HK-2 (cell line): ENCODE results near the gene RAPGEF4.

ENCODE experiments used
- DNase-seq: peaks from one replicate; pipeline ENCODE4 v3.0.0-alpha.2; 2018; ENCODE audit not compliant: unreplicated experiment

RAPGEF4 gene

DNA sequence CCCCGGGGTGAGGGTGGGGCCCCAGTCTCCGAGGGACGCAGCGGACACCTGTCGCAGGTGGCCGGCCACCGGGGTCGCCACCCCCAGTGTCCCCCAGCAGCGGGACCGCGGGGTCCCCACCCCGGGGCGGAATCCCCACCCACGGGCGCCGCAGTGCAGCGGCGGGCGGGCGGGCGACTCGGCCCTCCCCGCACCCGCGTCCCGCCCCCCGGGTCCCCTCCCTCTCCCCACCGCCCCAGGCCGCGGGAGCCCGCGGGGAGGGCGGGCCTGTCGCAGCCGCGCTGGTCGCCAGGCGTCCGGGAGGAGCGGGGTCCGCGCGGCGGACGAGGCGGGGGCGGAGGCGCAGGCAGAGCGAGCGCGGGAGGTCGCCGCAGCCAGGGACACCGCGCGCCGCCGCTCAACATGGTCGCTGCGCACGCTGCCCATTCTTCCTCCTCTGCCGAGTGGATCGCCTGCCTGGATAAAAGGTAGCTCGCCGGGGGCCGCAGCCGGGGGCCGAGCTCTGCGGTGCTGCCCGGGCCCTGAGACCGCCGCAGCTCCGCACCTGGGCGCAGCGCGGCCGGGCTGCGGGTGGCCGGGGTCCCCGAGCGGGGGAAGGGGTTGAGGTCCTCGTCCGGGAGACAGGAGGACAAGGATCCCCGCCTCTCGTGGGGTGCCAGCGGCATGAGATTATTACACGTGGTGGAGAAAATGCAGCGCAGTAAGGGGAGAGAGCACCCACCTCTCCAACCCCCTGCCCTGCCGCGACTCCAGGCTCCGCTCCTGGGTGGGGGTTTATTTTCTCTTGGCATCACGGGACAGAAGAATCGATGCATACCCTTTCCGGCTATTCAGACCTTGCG lies at the start of gene RAPGEF4:
TSS of gene RAPGEF4 (plus strand) at position 264 of the 842 bp plus-strand sequence. CDS start at position 403, 139 bp downstream.
- no peak for DNase-seq

DNA sequence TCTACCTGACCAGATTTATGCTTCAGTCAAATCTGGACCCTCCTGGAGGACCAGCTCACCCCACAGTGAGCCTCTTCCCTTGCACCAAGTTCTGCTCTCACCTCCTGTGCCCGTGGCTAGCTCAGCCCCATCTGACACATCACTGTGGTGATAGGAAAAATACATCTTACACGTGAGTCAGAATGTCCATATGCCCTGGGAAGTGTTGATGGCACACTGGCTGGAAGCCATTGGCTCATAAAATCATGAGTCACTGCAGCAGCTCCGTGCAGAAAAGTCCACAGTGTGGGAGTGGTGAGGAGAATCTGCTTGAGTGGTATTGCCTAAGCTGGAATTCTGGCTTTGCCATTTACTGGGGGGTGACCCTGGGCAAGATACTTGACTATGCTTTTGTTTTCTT lies 42.6 kb upstream of the RAPGEF4 start:
- peak; percentile 82 for DNase-seq

DNA sequence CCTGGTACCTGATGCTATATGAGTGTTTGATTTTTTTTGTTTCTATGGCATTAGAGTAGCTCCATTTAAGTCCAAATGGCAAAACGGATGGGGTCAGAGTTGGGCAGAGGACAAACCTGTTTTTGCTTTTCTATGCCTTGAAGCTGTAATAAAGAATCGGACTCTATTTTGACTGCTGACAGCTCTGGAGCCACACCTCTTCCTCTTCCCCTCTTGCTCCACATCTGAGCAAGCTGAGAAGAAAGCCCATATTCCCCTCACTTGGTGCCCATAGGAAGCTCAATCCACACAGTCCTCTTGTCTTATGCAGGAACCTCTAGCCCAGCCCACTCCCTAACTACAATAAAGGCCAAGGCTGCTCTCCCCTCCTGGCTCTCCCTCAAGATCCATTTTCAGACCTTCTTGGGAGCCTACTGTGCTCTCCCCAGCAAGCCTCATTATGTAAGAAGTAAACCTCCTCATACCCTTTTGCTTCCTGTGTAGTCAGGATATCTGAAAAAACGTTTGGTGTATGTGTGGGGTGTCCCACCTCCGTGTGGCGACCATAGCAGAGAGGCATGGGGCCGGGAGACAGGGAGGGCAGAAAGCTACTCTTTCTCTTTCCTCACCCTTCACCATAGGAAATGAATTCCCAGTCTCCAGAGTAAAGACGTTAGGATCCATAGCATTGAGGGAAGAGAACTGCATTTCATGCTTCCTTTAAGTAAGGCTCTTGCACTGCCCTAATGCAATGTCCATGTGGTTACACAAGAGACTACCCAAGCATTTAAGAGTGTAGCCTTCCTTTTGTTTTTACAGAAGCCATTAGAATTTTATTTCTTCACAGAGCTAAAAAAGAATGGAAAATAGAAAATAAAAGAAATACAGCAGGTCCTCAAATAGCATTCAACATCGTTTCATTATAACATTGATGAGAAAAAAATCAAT lies 41.9 kb upstream of the RAPGEF4 start:
- no peak for DNase-seq

DNA sequence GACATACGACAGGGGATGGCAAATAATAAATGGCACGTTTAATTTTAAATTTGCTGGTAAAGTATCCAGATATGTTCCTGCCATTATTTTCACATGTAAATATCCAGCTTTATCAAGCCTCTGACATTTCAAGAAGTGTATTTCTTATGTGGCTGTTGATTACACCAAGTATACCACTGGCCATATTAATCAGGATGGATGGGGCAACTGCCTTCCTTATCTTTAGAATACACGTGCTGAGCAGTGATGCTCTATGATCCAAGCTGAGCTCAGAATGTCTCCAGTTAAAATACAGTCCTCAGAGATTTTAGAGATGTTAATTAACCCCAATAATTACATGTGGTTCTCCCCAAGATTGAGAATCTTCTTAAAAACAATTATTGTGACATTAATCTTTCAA lies 38.3 kb upstream of the RAPGEF4 start:
- DNase-seq, result no peak

DNA sequence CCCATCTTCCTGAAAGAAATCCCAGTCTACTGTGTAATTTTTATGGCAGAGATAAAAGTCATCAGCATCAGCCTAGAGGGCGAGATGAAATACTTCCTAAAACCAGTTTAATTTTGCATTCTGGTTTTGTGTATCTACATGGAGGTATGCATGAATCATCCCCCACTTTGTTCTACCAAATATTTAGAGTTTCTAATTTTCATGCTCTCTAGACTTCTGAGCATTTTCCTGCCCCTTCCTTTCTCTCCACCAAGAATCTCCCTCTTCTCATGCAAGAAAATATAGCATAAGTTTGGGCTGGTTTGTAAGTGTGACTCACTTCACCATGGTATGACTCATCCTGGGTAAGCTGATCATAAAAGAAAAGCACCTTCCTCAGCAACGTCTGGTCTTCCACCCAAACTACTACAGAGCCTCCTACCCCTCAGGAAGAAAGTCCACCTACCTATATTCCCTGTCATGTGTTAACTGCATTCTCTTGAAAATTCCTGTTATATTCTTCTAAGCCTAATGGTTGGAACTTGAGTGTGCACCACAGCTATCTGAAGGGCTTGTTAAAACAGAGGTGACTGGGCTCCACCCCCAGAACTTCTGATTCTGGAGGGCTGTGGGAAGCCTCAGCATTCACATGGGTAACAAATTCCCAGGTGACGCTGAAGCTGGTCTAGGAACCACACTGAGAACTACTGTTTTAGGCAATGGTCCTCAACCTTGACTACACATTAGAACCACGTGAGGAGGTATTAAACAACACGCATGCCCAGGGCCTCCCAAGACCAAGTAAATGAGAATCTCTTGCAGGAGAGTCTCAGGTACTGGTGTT lies 37.4 kb upstream of the RAPGEF4 start:
- DNase-seq, result no peak

DNA sequence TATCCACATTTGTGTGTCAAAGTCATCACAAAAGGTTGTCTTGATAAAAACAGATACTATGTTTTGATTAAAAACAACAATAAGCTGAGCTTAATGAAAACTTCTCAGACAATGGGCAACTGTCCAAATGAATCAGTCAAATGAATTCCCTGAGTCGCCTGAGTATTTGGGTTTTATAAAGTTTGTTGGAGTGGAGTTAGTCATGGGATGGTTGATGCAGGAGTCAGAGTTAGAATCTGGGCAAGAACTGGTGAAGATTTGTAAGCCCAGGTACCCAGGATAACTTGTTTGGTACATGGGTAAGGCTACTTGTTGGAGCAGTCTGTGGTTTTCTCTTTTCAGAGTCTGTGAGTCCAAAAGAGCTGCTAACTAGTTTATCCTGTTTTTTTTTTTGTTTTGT lies 34.4 kb upstream of the RAPGEF4 start:
- DNase-seq, result no peak

DNA sequence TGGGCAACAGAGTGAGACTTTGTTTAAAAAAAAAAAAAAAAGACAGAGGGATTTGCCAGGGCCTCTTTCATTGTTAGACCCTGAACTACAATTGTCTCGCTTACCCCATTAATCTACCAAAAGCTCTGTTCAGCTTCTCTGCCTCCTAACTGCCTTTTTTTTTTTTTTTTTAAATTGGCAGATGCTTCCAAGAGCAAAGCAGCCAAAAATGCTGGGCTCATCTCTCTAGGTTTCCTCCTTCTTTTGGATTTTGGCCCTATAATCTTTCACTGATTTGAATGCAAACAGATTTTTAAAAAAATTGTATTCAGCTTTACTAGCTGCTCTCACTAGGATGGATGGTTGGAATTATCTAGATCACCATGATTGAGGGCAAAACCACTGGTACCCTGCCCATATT lies 33.2 kb upstream of the RAPGEF4 start:
- no peak for DNase-seq

DNA sequence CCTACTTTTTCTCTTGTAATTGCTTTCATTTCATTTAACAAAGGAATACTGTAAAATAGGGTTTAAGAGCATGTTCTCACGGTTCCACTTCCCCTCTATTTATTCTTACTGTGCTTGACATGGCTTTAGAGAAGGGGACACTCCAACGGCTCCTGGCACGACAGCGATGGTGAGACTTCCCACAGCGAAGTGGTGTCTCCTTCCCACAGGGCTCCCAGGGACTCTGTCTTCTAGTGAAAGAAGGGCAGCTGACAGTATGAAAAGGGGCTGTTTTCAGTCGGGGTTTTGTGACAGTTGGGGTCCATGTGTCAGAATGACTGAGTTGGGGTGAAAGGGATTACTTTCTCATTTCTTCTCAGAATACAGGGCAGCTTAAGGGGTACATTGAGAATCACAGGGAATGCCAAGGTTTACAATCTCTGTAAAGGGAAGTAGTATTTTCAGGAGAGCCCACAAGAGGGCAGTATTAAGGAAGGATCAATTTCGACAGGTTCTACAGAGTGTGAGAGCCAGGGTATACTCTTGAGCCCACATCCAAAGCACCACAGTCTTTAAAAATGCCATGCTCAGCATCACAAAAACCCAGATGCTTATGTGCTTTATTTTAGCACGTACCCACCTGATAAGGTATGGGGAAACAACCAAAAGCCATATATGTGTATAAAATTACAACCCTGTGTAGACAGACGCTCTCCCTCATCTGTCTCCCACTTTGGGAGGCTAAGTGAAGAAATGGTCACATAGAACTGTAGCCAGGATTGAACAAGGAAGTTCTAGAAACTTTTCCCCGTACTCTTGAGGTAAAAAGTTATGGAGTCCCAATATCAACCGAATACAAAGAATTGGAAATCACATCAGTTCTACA lies 31.3 kb upstream of the RAPGEF4 start:
- no peak for DNase-seq

DNA sequence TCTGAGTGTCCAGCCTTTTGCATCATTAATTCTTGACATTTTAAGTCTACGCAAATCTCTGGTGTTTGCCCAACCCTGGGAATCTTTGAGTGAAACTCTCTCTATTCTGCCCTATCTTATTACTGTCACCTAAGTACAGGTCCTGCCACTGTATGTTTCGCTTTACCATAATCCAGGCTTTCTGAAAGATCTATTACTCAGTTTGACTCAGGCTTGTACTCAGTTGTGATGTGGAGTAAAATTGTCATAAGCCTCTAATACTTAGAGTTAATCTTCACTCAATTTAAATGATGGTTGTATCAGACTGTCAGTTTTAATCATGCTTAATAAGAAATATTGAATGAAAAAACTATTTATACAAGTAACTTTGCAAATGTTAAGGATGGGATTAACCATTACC lies 30.3 kb upstream of the RAPGEF4 start:
- no peak for DNase-seq

DNA sequence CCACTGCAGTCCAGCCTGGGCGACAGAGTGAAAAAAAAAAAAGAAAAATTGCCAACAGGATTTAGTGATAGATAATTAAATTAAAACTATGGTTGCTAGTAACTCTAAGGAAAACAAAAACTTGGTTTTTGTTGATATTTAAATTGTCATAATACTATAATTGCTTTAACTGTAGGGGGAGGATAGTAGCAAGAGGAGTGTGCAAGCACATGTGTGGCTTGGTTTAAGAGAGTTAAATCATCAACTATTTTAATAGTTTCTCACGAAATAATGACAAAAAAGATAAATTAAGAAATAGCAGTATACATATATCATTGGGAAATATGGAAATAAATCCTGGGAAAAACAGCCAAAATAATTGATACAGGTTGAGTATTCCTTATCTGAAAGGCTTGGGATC lies 27.4 kb upstream of the RAPGEF4 start:
- no peak for DNase-seq

DNA sequence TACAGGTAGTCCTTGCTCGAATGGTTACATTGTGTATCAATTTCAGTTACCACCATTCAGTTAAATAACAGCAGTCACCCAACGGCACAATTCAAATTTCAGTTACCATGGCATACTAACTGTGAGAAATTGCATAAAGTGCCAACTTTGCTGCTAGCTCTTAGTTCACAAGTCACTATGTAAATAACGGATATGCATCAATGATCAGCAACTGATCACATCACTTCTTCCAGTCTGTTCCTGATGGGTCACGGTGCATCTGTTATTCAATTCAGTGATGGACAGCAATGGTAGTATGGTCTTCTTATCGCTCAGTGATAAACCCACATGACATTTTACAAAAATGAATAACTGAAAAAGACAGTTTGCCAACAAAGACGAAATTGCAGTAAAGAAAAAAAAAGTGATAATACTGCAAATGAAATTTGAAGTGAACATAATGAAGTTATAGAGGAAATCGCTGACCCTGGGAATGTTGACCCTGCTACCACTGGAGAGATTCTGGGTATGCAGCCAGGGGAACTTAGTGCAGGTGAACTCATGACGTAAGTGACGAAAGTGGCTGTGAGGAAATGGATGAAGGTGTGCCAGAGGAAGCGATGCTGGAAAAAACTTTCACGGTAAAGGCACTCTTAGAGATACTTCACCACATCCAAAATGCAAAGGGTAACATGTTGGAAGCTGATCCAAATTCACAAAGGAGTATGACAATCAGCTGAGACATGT lies 25.9 kb upstream of the RAPGEF4 start:
- DNase-seq, result no peak

DNA sequence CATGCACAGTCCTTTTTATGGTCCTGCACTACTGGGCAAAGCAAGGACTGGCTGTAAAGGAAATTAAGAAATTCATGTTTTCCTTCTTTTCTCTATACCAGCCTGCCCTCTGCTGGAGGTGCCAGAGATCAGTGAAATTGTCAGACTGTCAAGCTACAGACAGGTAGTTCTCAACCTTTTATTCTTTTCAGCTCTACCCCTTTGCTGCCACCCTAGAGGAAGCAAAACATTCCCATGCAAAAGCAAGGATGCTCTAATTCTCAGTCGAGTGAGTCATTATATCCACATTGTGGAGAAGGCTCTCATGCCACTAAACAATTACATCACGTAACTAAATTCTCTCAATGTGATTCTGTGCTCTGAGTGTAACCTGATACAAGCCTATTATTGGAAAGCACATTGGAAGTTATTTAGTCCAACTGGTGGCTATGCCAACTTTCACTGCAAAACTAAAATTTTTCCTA lies 25.0 kb upstream of the RAPGEF4 start:
- peak; percentile 34 for DNase-seq

DNA sequence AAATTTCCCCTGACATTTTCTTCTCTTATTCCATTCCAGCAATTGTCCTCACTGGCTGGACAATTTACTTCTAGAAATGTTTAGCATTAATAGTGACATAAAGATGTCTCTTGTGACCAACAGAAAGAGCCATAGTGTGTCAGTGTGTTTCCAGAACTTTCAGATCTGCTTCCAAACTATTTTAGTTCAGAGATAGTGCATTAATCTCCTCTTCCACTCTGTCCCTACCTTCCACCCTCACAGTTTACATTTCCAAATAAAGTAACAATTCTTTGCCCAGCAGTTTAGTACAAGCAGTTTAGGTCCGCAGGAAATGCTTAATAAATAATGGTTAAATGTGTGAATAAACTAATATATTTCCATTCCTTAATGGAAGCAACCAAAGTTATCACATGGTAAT lies 24.5 kb upstream of the RAPGEF4 start:
- no peak for DNase-seq

DNA sequence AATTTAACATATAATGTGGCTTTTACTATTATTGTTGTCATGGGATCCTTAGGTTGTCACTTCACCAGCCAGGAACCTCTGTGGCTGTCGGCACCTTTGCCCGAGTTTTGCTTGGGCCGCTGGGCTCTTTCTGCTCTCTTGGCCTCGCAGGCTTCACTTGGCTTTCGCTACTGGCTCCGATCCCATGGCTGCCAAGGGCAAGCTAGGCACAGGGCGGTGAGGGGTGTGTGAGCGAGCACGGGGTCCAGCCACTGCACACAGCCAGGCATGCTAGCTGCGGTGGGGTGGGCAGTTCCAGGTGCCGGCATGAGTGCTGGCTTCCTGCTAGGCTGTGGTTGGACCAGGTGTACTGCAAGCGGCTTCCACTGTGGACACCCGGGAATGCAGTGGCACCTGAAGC lies 23.4 kb upstream of the RAPGEF4 start:
- no peak for DNase-seq

DNA sequence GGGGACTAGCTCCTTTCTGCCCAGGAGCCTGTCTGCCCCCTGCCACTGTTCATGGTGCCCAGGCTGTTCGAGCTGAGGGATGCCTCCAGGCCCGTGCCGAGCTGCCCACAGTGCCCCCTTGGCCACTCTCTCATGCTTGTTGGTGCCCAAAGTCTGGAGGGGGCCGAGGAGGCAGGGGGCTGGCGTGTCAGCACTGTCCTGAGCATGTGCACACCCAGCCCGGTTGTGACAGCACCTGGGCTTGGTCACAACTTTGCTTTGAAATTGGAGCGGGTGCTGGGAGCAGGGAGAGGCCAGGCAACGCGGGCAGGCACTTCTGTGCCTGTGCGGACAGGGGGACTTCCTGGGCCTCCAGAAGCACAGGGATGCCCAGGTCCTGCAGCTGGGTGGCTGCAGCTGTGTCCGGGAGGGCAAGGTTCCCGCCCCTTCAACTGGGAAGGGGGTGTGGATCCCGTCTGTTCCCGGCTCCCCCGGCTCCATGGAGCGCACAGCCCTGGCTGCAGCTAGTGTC lies 22.2 kb upstream of the RAPGEF4 start:
- no peak for DNase-seq

DNA sequence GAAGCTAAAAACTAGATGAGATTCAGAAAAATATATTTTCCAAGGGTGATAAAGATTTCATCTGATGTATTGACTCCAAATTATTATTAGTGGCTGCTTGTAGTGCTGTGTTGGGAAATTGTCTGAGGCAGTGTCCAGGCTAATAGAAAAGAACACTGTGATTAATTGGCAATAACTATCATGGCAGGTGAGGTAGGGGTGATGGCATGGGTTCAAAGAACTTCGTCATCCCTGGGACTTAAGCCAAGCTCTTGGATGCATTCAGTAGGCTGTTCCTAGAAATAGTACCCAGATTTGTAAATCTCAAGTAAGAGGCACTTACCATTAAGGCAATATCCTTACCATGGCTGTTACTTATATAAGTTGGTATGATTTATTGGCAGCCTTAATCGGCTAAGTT lies 13.2 kb upstream of the RAPGEF4 start:
- DNase-seq, result no peak

DNA sequence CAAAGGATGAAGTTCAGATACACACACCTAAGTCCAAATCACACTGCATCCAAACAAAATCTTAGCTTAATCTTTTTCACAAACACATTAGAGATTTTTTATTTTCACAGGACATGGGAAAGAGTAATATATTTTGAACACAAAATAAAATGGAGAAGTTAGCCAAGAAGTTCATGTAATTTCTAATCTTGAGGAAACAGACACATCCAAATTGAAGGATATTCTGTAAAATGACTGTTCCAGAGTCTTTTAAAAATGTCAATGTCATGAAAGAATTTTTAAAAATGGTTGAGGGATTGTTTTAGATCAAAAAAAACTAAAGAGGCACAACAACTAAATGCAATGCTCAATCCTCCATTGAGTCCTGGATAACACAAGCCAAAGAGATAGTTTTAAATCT lies 12.4 kb upstream of the RAPGEF4 start:
- no peak for DNase-seq

DNA sequence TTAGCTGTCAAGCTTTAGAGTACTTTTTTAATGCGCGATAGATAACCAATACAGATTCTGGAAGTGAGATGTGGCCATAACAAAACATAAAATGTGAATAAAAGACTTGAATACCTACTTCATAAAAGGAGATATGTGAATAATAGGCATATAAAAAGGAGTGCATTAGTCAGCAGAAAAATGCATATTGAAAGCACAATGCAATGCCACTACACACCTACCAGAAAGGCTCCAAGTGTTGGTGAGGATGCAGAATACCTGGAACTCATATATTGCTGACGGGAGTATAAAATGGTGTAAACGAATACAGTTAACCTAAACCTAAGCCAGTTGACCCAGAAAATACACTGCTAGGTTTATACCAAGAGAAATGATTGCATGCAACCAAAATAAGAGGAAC lies 10.9 kb upstream of the RAPGEF4 start:
- DNase-seq, result no peak

DNA sequence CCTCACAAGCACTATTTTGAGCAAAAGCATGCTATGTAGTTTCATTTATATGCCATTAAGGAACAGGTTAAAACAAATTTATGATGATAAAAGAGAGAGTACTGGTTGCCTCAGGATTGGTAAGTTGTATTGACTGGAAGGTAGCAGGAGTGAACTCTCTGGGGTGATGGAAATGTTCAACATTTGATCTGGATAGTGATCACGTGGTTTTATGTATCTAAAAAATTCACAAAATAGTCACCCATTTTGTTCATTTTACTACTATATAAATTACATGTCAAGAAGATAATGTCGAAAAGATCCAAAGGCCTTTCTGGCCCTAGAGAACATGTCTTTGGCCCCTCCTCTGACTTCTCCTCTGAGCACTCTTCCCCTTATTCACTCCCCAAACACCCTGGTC lies 10.4 kb upstream of the RAPGEF4 start:
- no peak for DNase-seq

DNA sequence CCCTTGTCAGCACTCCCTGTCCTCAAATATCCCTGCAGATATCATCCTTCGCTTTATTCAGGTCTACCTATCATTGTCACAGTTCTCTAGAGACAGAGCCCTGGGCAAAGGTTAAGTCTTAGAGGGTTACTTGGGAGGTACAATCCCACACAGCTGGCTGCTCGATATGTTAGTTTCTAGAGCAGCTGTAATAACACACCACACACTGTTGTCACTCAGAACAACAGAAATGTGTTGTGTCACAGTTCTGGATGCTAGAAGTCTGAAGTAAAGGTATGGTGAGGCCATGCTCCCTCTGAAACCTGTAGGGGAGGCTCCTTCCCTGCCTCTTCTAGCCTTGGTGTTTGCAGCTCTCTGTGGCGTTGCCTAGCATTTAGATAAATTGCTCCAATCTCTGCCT lies 9.9 kb upstream of the RAPGEF4 start:
- DNase-seq, result no peak
